Fibroblast of upper back skin (primary cell): ENCODE results near the gene TP53TG3D.
"Not testable (repeated sequence)": the region's sequence is repeated elsewhere in the genome, so short reads cannot be mapped to it uniquely, and the experiment has no call there.

Experiments used
- DNase-seq: peaks from one replicate; pipeline ENCODE4 v3.0.0-alpha.2; 2013

TP53TG3D gene

GRCh38 chr16:32252986-32253385 is at the start of gene TP53TG3D:
Gene TP53TG3D (plus strand): TSS chr16:32253286. CDS start chr16:32253354, 68 bp downstream.
- DNase-seq: not testable (repeated sequence)

GRCh38 chr16:32253507-32253906 is 421 bp downstream of the TP53TG3D start:
- DNase-seq: not testable (repeated sequence)

GRCh38 chr16:32261526-32261925 is 8.4 kb downstream of the TP53TG3D start:
- DNase-seq: not testable (repeated sequence)

- DNase-seq: not testable (repeated sequence)
Observed at GRCh38 chr16:32263552-32263951, 10.5 kb downstream of the TP53TG3D start.

GRCh38 chr16:32281910-32282309 is 28.8 kb downstream of the TP53TG3D start:
- DNase-seq: not testable (repeated sequence)

GRCh38 chr16:32283024-32283423 is 29.9 kb downstream of the TP53TG3D start:
- DNase-seq: not testable (repeated sequence)

GRCh38 chr16:32283917-32284495 is 30.9 kb downstream of the TP53TG3D start:
- DNase-seq: not testable (repeated sequence)

GRCh38 chr16:32284800-32285796 is 32.0 kb downstream of the TP53TG3D start:
- DNase-seq: not testable (repeated sequence)

GRCh38 chr16:32286193-32286592 is 33.1 kb downstream of the TP53TG3D start:
- not testable (repeated sequence) for DNase-seq

GRCh38 chr16:32287743-32288142 is 34.7 kb downstream of the TP53TG3D start:
- not testable (repeated sequence) for DNase-seq

GRCh38 chr16:32289197-32289596 is 36.1 kb downstream of the TP53TG3D start:
- DNase-seq: not testable (repeated sequence)

GRCh38 chr16:32302776-32303175 is 49.7 kb downstream of the TP53TG3D start:
- not testable (repeated sequence) for DNase-seq
